PFSK-1 (cell line): ENCODE measurements around the gene RDH5.

Source experiments
- FOXP2 ChIP-seq: optimal IDR thresholded peaks from 2 replicates; pipeline ENCODE3; 2011; ENCODE audit warnings: borderline replicate concordance, control low read depth, inconsistent platforms; ENCODE audit not compliant: insufficient read depth; ENCODE audit errors: extremely low read length, extremely low read depth
- POLR2AphosphoS5 ChIP-seq: IDR thresholded peaks from 2 replicates; pipeline ENCODE4 v1.6.1; 2012; ENCODE audit warnings: low read depth, mild to moderate bottlenecking, control low read depth, low read length, moderate library complexity
- REST ChIP-seq, 2 experiments: IDR thresholded peaks; 2 replicates each; pipeline versions ENCODE4 v1.6.1 to v1.8.0; 2011 to 2012; ENCODE audit warnings: low read depth in 2 of 2, low read length in 2 of 2, control low read depth in 1 of 2, inconsistent platforms in 1 of 2, mild to moderate bottlenecking in 1 of 2, moderate library complexity in 1 of 2; ENCODE audit not compliant: insufficient read depth in 1 of 2
- SIN3A ChIP-seq: IDR thresholded peaks from 2 replicates; pipeline ENCODE4 v1.6.1; 2012; ENCODE audit warnings: mild to moderate bottlenecking, low read length, moderate library complexity, borderline replicate concordance; ENCODE audit not compliant: insufficient read depth
- TAF1 ChIP-seq: IDR thresholded peaks from 2 replicates; pipeline ENCODE4 v1.6.1; 2012; ENCODE audit warnings: low read length, control low read depth, borderline replicate concordance; ENCODE audit not compliant: insufficient read depth

Gene RDH5

GRCh38 chr12:55723516-55724225, 3.5 kb downstream of the RDH5 start:
- TF ChIP-seq TAF1 (no peak), FOXP2 (no peak)

GRCh38 chr12:55724226-55724939, 4.2 kb downstream of the RDH5 start:
- TF ChIP-seq POLR2AphosphoS5, result no peak
- no peak for TF ChIP-seq SIN3A
- no peak for TF ChIP-seq REST (IDR thresholded peaks at IDR 0.05; ENCODE audit: insufficient read depth in 1 of 2, low read depth in 2 of 2, low read length in 2 of 2)
- no peak for TF ChIP-seq FOXP2
- no peak for TF ChIP-seq TAF1

GRCh38 chr12:55724940-55725309, 4.7 kb downstream of the RDH5 start:
- TF ChIP-seq POLR2AphosphoS5 (no peak), REST (IDR thresholded peaks at IDR 0.05; ENCODE audit: insufficient read depth in 1 of 2, low read depth in 2 of 2, low read length in 2 of 2) (no peak), FOXP2 (no peak), TAF1 (no peak), SIN3A (no peak)

GRCh38 chr12:55725556-55725955, 5.4 kb downstream of the RDH5 start:
- TF ChIP-seq TAF1 (no peak), FOXP2 (no peak), SIN3A (no peak), REST (IDR thresholded peaks at IDR 0.05; ENCODE audit: insufficient read depth in 1 of 2, low read depth in 2 of 2, low read length in 2 of 2) (no peak), POLR2AphosphoS5 (no peak)

GRCh38 chr12:55726971-55727370, 6.8 kb downstream of the RDH5 start:
- TF ChIP-seq POLR2AphosphoS5 (no peak), REST (IDR thresholded peaks at IDR 0.05; ENCODE audit: insufficient read depth in 1 of 2, low read depth in 2 of 2, low read length in 2 of 2) (no peak), FOXP2 (no peak), TAF1 (no peak), SIN3A (no peak)
